ENCODE results near the gene GNAT2. TPM values are rescaled to one million over a fixed set of nuclear protein-coding genes. Genes with fewer than 3 reads are reported as not detected.
A peak's percentile ranks its signal among the peaks of the same experiment; 100 is the strongest.

The GNAT2 gene
- total RNA-seq, 2 experiments from 2014 or later = 0.26 to 0.64 TPM

GRCh38 chr1:109573785-109574184 is 45.6 kb downstream of the GNAT2 start:
- Mint-ChIP-seq H3K27me3 (no peaks in the 10 kb centered on the region), H3K9me3 (ENCODE audit: low read depth) (no peaks in the 10 kb centered on the region), H3K4me3 (no peak overlapping the region), H3K27ac (no peak overlapping the region), H3K4me1 (peaks cover 12% of the 10 kb centered on the region), H3K36me3 (ENCODE audit: low read depth) (peaks cover 9% of the 10 kb centered on the region)
- DNase-seq (no peak), ATAC-seq (no peak)
- CTCF ChIA-PET = interaction anchor here (1.0 to 1.1 kb wide), 2 partner anchors 25 to 27 kb away, joined by 3 read pairs; partner anchors contain the start of gene GNAI3
- intact Hi-C loops (cut with DNase I, micrococcal nuclease) = no loop called here
- POLR2A ChIA-PET = no interaction called here

- Mint-ChIP-seq H3K36me3 (ENCODE audit: low read depth) (no peaks in the 10 kb centered on the region), H3K4me1 (peaks cover 30% of the 10 kb centered on the region), H3K27ac (no peak overlapping the region), H3K9me3 (ENCODE audit: low read depth) (no peaks in the 10 kb centered on the region), H3K27me3 (no peaks in the 10 kb centered on the region), H3K4me3 (no peak overlapping the region)
- intact Hi-C loops (cut with DNase I, micrococcal nuclease) = no loop called here
- ATAC-seq (no peak), DNase-seq (no peak)
- CTCF ChIA-PET = interaction anchor here (1.0 to 2.1 kb wide), 9 partner anchors 10 to 69 kb away, joined by 3 to 10 read pairs (median 4); partner anchors contain the start of gene GNAI3
- POLR2A ChIA-PET = no interaction called here
Measured at GRCh38 chr1:109570414-109570813, 49.0 kb downstream of the GNAT2 start.

- H3K27me3 Mint-ChIP-seq = no peaks in the 10 kb centered on the region
- DNase-seq = no peak
- H3K36me3 Mint-ChIP-seq (ENCODE audit: low read depth) = peaks cover 4% of the 10 kb centered on the region
- POLR2A ChIA-PET = no interaction called here
- ATAC-seq = no peak
- H3K27ac Mint-ChIP-seq = no peak overlapping the region
- intact Hi-C loops (cut with DNase I, micrococcal nuclease) = no loop called here
- CTCF ChIA-PET = interaction anchor here (0.6 to 2.1 kb wide), 7 partner anchors 10 to 77 kb away, joined by 3 to 10 read pairs (median 4); partner anchors contain the start of gene GNAI3
- H3K4me1 Mint-ChIP-seq = peaks cover 36% of the 10 kb centered on the region
- no peaks in the 10 kb centered on the region for H3K9me3 Mint-ChIP-seq (ENCODE audit: low read depth)
- H3K4me3 Mint-ChIP-seq = no peak overlapping the region
Measured at GRCh38 chr1:109569323-109569722, 50.1 kb downstream of the GNAT2 start.

- no peak for DNase-seq
- intact Hi-C loops (cut with DNase I, micrococcal nuclease) = no loop called here
- ChIA-PET POLR2A (interaction anchor here (0.6 kb wide), 1 partner anchor 120 kb away, joined by 4 read pairs; the partner anchor contains the start of gene GSTM1), CTCF (interaction anchor here (1.2 kb wide), 1 partner anchor 73 kb away, joined by 3 read pairs; no protein-coding TSS in a partner anchor)
- Mint-ChIP-seq H3K36me3 (ENCODE audit: low read depth) (peaks cover 6% of the 10 kb centered on the region), H3K4me3 (no peak overlapping the region), H3K27me3 (no peaks in the 10 kb centered on the region), H3K9me3 (ENCODE audit: low read depth) (no peaks in the 10 kb centered on the region), H3K27ac (no peak overlapping the region), H3K4me1 (peaks cover 44% of the 10 kb centered on the region)
- no peak for ATAC-seq
Measured at GRCh38 chr1:109567877-109568672, 51.3 kb downstream of the GNAT2 start.

- Mint-ChIP-seq H3K27me3 (no peaks in the 10 kb centered on the region), H3K27ac (no peak overlapping the region), H3K4me1 (peaks cover 44% of the 10 kb centered on the region), H3K4me3 (no peak overlapping the region), H3K36me3 (ENCODE audit: low read depth) (peaks cover 6% of the 10 kb centered on the region), H3K9me3 (ENCODE audit: low read depth) (no peaks in the 10 kb centered on the region)
- CTCF ChIA-PET = interaction anchor here (1.2 kb wide), 1 partner anchor 74 kb away, joined by 3 read pairs; no protein-coding TSS in a partner anchor
- DNase-seq (no peak), ATAC-seq (no peak)
- POLR2A ChIA-PET = no interaction called here
- intact Hi-C loops (cut with DNase I, micrococcal nuclease) = no loop called here
Measured at GRCh38 chr1:109566982-109567381, 52.4 kb downstream of the GNAT2 start.

- H3K9me3 Mint-ChIP-seq (ENCODE audit: low read depth) = no peaks in the 10 kb centered on the region
- H3K27me3 Mint-ChIP-seq = no peaks in the 10 kb centered on the region
- H3K4me1 Mint-ChIP-seq = peaks cover 60% of the 10 kb centered on the region
- H3K27ac Mint-ChIP-seq = no peak overlapping the region
- peaks cover 6% of the 10 kb centered on the region for H3K36me3 Mint-ChIP-seq (ENCODE audit: low read depth)
- ChIA-PET POLR2A (no interaction called here), CTCF (interaction anchor here (1.7 kb wide), 1 partner anchor 21 kb away, joined by 8 read pairs; no protein-coding TSS in a partner anchor)
- no peak for ATAC-seq
- H3K4me3 Mint-ChIP-seq = no peak overlapping the region
- intact Hi-C loops (cut with DNase I, micrococcal nuclease) = no loop called here
- no peak for DNase-seq
Measured at GRCh38 chr1:109565241-109565640, 54.2 kb downstream of the GNAT2 start.

- DNase-seq = no peak
- Mint-ChIP-seq H3K9me3 (ENCODE audit: low read depth) (no peaks in the 10 kb centered on the region), H3K36me3 (ENCODE audit: low read depth) (peaks cover 6% of the 10 kb centered on the region), H3K27ac (peak overlapping the region; percentile 55), H3K27me3 (no peaks in the 10 kb centered on the region), H3K4me3 (no peak overlapping the region), H3K4me1 (peaks cover 67% of the 10 kb centered on the region)
- CTCF ChIA-PET = interaction anchor here (0.5 to 1.7 kb wide), 5 partner anchors 16 to 167 kb away, joined by 3 to 8 read pairs (median 3); no protein-coding TSS in a partner anchor
- POLR2A ChIA-PET = no interaction called here
- intact Hi-C loops (cut with DNase I, micrococcal nuclease) = loop anchor here (5.0 kb wide), 1 partner anchor 33 kb away; no protein-coding TSS in a partner anchor
- ATAC-seq = no peak
Measured at GRCh38 chr1:109564194-109564878, 55.1 kb downstream of the GNAT2 start.

GRCh38 chr1:109559995-109560394 is 59.4 kb downstream of the GNAT2 start:
- CTCF ChIA-PET = interaction anchor here (0.7 to 2.8 kb wide), 10 partner anchors 10 to 80 kb away, joined by 3 to 15 read pairs (median 6); partner anchors contain the start of gene GNAI3
- Mint-ChIP-seq H3K4me3 (no peak overlapping the region), H3K9me3 (ENCODE audit: low read depth) (no peaks in the 10 kb centered on the region), H3K4me1 (peaks cover 75% of the 10 kb centered on the region), H3K36me3 (ENCODE audit: low read depth) (peaks cover 7% of the 10 kb centered on the region), H3K27ac (no peak overlapping the region), H3K27me3 (no peaks in the 10 kb centered on the region)
- intact Hi-C loops (cut with DNase I, micrococcal nuclease) = loop anchor here (5.0 kb wide), 1 partner anchor 37 kb away; no protein-coding TSS in a partner anchor
- DNase-seq = no peak
- ATAC-seq = no peak
- POLR2A ChIA-PET = interaction anchor here (1.3 kb wide), 1 partner anchor 11 kb away, joined by 8 read pairs; the partner anchor contains the start of gene GNAI3

GRCh38 chr1:109557520-109557919 is 61.9 kb downstream of the GNAT2 start:
- DNase-seq (no peak), ATAC-seq (no peak)
- intact Hi-C loops (cut with DNase I, micrococcal nuclease) = no loop called here
- Mint-ChIP-seq H3K36me3 (ENCODE audit: low read depth) (peaks cover 5% of the 10 kb centered on the region), H3K4me1 (peaks cover 79% of the 10 kb centered on the region), H3K9me3 (ENCODE audit: low read depth) (no peaks in the 10 kb centered on the region), H3K27ac (no peak overlapping the region), H3K27me3 (no peaks in the 10 kb centered on the region), H3K4me3 (no peak overlapping the region)
- CTCF ChIA-PET = no interaction called here
- POLR2A ChIA-PET = no interaction called here

- intact Hi-C loops (cut with DNase I, micrococcal nuclease) = no loop called here
- Mint-ChIP-seq H3K9me3 (ENCODE audit: low read depth) (no peaks in the 10 kb centered on the region), H3K36me3 (ENCODE audit: low read depth) (peaks cover 5% of the 10 kb centered on the region), H3K4me1 (peaks cover 75% of the 10 kb centered on the region), H3K27ac (peak overlapping the region; percentile 68), H3K4me3 (no peak overlapping the region), H3K27me3 (no peaks in the 10 kb centered on the region)
- ChIA-PET CTCF (no interaction called here), POLR2A (no interaction called here)
- DNase-seq (no peak), ATAC-seq (no peak)
Measured at GRCh38 chr1:109556563-109556962, 62.9 kb downstream of the GNAT2 start.

All from activated CD4-positive, alpha-beta T cell treated with anti-CD3 and anti-CD28 coated beads for 36 hours (primary cell).